Measurements from ENCODE around the gene ZBTB24. TPM values are rescaled to one million over a fixed set of nuclear protein-coding genes. Genes with fewer than 3 reads are reported as not detected.

The ZBTB24 gene
- total RNA-seq, 2 donors from 2014 or later = 9.2 to 9.8 TPM

GRCh38 chr6:109420751-109421150 lies 62.3 kb downstream of the ZBTB24 start:
- no peaks in the 10 kb centered on the region for H3K27me3 Mint-ChIP-seq (ENCODE audit: insufficient read depth)
- Histone ChIP-seq H3K4me1 (ENCODE audit: control insufficient read depth, insufficient read depth, low read length) (no peaks in the 10 kb centered on the region), H3K9ac (ENCODE audit: extremely low read depth, low read length, poor library complexity, severe bottlenecking) (no peak overlapping the region), H3K4me3 (ENCODE audit: low read length) (no peak overlapping the region), H3K27ac (ENCODE audit: low read depth, low read length) (no peak overlapping the region), H3K27me3 (ENCODE audit: control insufficient read depth, insufficient read depth, low read length, poor library complexity, severe bottlenecking) (no peaks in the 10 kb centered on the region), H3K9me3 (ENCODE audit: control insufficient read depth, low read length) (no peaks in the 10 kb centered on the region), H3K36me3 (ENCODE audit: control insufficient read depth, insufficient read depth, low read length) (no peaks in the 10 kb centered on the region)
- no peaks in the 10 kb centered on the region for H3K9me3 Mint-ChIP-seq
- no peaks in the 10 kb centered on the region for H3K36me3 Mint-ChIP-seq (ENCODE audit: low read depth)
- no peak overlapping the region for H3K4me3 Mint-ChIP-seq
- TF ChIP-seq, protein P1, sequence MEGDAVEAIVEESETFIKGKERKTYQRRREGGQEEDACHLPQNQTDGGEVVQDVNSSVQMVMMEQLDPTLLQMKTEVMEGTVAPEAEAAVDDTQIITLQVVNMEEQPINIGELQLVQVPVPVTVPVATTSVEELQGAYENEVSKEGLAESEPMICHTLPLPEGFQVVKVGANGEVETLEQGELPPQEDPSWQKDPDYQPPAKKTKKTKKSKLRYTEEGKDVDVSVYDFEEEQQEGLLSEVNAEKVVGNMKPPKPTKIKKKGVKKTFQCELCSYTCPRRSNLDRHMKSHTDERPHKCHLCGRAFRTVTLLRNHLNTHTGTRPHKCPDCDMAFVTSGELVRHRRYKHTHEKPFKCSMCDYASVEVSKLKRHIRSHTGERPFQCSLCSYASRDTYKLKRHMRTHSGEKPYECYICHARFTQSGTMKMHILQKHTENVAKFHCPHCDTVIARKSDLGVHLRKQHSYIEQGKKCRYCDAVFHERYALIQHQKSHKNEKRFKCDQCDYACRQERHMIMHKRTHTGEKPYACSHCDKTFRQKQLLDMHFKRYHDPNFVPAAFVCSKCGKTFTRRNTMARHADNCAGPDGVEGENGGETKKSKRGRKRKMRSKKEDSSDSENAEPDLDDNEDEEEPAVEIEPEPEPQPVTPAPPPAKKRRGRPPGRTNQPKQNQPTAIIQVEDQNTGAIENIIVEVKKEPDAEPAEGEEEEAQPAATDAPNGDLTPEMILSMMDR (conservative IDR thresholded peaks at IDR 0.05) = no peak
- no peak overlapping the region for H3K27ac Mint-ChIP-seq
- no peaks in the 10 kb centered on the region for H3K4me1 Mint-ChIP-seq
- 50 to 74% methylated on average over 1 of the region's 1 CpG for WGBS, 2 experiments (ENCODE audit: insufficient coverage in 1 of 2, insufficient read length in 1 of 2)
- DNase-seq = no peak

GRCh38 chr6:109417646-109418045 lies 65.4 kb downstream of the ZBTB24 start:
- whole genome bisulfite sequencing, 2 experiments (ENCODE audit: insufficient coverage in 1 of 2, insufficient read length in 1 of 2) = 93 to 100% methylated on average over 4 of the region's 4 CpGs
- no peak overlapping the region for H3K4me3 Mint-ChIP-seq
- TF ChIP-seq, protein P1 (conservative IDR thresholded peaks at IDR 0.05) = no peak
- no peaks in the 10 kb centered on the region for H3K36me3 Mint-ChIP-seq (ENCODE audit: low read depth)
- no peaks in the 10 kb centered on the region for H3K4me1 ChIP-seq (ENCODE audit: control insufficient read depth, insufficient read depth, low read length)
- DNase-seq = no peak
- H3K36me3 ChIP-seq (ENCODE audit: control insufficient read depth, insufficient read depth, low read length) = no peaks in the 10 kb centered on the region
- H3K4me3 ChIP-seq (ENCODE audit: low read length) = no peak overlapping the region
- no peak overlapping the region for H3K27ac ChIP-seq (ENCODE audit: low read depth, low read length)
- no peak overlapping the region for H3K27ac Mint-ChIP-seq
- H3K9ac ChIP-seq (ENCODE audit: extremely low read depth, low read length, poor library complexity, severe bottlenecking) = no peak overlapping the region
- no peaks in the 10 kb centered on the region for H3K27me3 ChIP-seq (ENCODE audit: control insufficient read depth, insufficient read depth, low read length, poor library complexity, severe bottlenecking)
- H3K27me3 Mint-ChIP-seq (ENCODE audit: insufficient read depth) = no peaks in the 10 kb centered on the region
- no peaks in the 10 kb centered on the region for H3K9me3 ChIP-seq (ENCODE audit: control insufficient read depth, low read length)
- H3K9me3 Mint-ChIP-seq = peaks cover under 1% of the 10 kb centered on the region
- no peaks in the 10 kb centered on the region for H3K4me1 Mint-ChIP-seq

Other genes starting within 250 kb of the ZBTB24 start
- 100 to 1,000 TPM; 120 to 126 TPM for gene CD164, start 100.8 kb downstream of the ZBTB24 start, total RNA-seq
- gene PPIL6, start 42.6 kb downstream of the ZBTB24 start, total RNA-seq = 1 to 10 TPM; 2.2 to 2.9 TPM
- gene SMPD2, start 42.5 kb downstream of the ZBTB24 start, total RNA-seq = 10 to 100 TPM; 11.1 to 12.0 TPM
- gene MICAL1, start 27.4 kb downstream of the ZBTB24 start, total RNA-seq = 10 to 100 TPM; 10.4 to 22.8 TPM
- 1 to 10 TPM; 1.8 to 2.7 TPM for gene AK9, start 208.0 kb upstream of the ZBTB24 start, total RNA-seq
- 10 to 100 TPM; 20.8 to 22.6 TPM for gene FIG4, start 208.1 kb upstream of the ZBTB24 start, total RNA-seq

All from endodermal cell (in vitro differentiated cells).